ENCODE measurements around the gene MAD1L1. TPM values are rescaled to one million over a fixed set of nuclear protein-coding genes. Genes with fewer than 3 reads are reported as not detected.

Gene MAD1L1
- total and polyA plus RNA-seq, 4 donors: 12.8 to 20.7 (median 16.5) TPM

- H3K9ac ChIP-seq (ENCODE audit: low read depth in 1 of 2, low read length in 2 of 2): no peak overlapping the region
- no peaks in the 10 kb centered on the region for H3K4me1 ChIP-seq (ENCODE audit: control insufficient read depth in 4 of 4, insufficient read depth in 4 of 4, low read length in 3 of 4)
- no peaks in the 10 kb centered on the region for H3K27me3 ChIP-seq (ENCODE audit: control insufficient read depth in 4 of 4, insufficient read depth in 4 of 4, low read length in 3 of 4)
- H3K9me3 ChIP-seq (ENCODE audit: control insufficient read depth in 4 of 4, low read length in 3 of 4): peaks cover 0 to 5% (median 1%) of the 10 kb centered on the region in 4 donors
- TF ChIP-seq YY1 (IDR thresholded peaks at IDR 0.05) (no peak), RAD21 (IDR thresholded peaks at IDR 0.05) (no peak), NR2F2 (IDR thresholded peaks at IDR 0.05) (no peak), HNF4A (conservative IDR thresholded peaks at IDR 0.05) (no peak), CTCF (IDR thresholded peaks at IDR 0.05; ENCODE audit: low read depth, low read length, missing input control) (no peak), ZBTB33 (IDR thresholded peaks at IDR 0.05) (no peak), FOXA2 (IDR thresholded peaks at IDR 0.05) (no peak), ATF3 (IDR thresholded peaks at IDR 0.05) (no peak), HNF4G (IDR thresholded peaks at IDR 0.05) (no peak)
- H3K27ac ChIP-seq (ENCODE audit: low read depth in 1 of 2, low read length in 2 of 2): no peak overlapping the region
- no peak overlapping the region for H3K4me3 ChIP-seq (ENCODE audit: low read depth in 1 of 3, low read length in 3 of 3)
- DNase-seq (ENCODE audit: low spot score): no peak
- no peaks in the 10 kb centered on the region for H3K36me3 ChIP-seq (ENCODE audit: control insufficient read depth in 4 of 4, insufficient read depth in 3 of 4, low read depth in 1 of 4, low read length in 3 of 4)
- WGBS: 90% methylated on average over 14 of the region's 14 CpGs
Observed at GRCh38 chr7:1779445-1779844, 453.3 kb downstream of the MAD1L1 start.

GRCh38 chr7:1777122-1777521, 455.6 kb downstream of the MAD1L1 start:
- Histone ChIP-seq H3K4me3 (ENCODE audit: low read depth in 1 of 3, low read length in 3 of 3) (no peak overlapping the region), H3K9ac (ENCODE audit: low read depth in 1 of 2, low read length in 2 of 2) (no peak overlapping the region), H3K4me1 (ENCODE audit: control insufficient read depth in 4 of 4, insufficient read depth in 4 of 4, low read length in 3 of 4) (no peaks in the 10 kb centered on the region), H3K36me3 (ENCODE audit: control insufficient read depth in 4 of 4, insufficient read depth in 3 of 4, low read depth in 1 of 4, low read length in 3 of 4) (no peaks in the 10 kb centered on the region), H3K27ac (ENCODE audit: low read depth in 1 of 2, low read length in 2 of 2) (no peak overlapping the region), H3K27me3 (ENCODE audit: control insufficient read depth in 4 of 4, insufficient read depth in 4 of 4, low read length in 3 of 4) (no peaks in the 10 kb centered on the region), H3K9me3 (ENCODE audit: control insufficient read depth in 4 of 4, low read length in 3 of 4) (peaks cover 0 to 5% (median 1%) of the 10 kb centered on the region in 4 donors)
- no peak for DNase-seq (ENCODE audit: low spot score)
- WGBS: 82% methylated on average over 6 of the region's 6 CpGs
- TF ChIP-seq EGR1 (IDR thresholded peaks at IDR 0.05; ENCODE audit: low read depth in 2 of 2) (no peak), HNF4A (conservative IDR thresholded peaks at IDR 0.05) (no peak), RXRA (IDR thresholded peaks at IDR 0.05) (no peak), ATF3 (IDR thresholded peaks at IDR 0.05) (no peak), GABPA (IDR thresholded peaks at IDR 0.05 in 1 of 2, conservative IDR thresholded peaks at IDR 0.05 in 1 of 2) (no peak), TAF1 (conservative IDR thresholded peaks at IDR 0.05) (no peak), JUND (IDR thresholded peaks at IDR 0.05) (no peak), REST (IDR thresholded peaks at IDR 0.05) (no peak), SP1 (IDR thresholded peaks at IDR 0.05) (no peak)
